ENCODE data around the gene DDA1. TPM values are rescaled to one million over a fixed set of nuclear protein-coding genes. Genes with fewer than 3 reads are reported as not detected.
A peak's percentile ranks its signal among the peaks of the same experiment; 100 is the strongest.

Gene DDA1
- total and polyA plus RNA-seq, 9 of the 15 experiments (the other 6 are each of a cell fraction or from before 2014, with no cell fraction given) = 1.4 to 83.8 (median 33.8) TPM

GRCh38 chr19:17352608-17353280, 43.4 kb downstream of the DDA1 start (continued):
- TF ChIP-seq ZBED1 (IDR thresholded peaks at IDR 0.05) = no peak
- TF ChIP-seq ZFP36 (IDR thresholded peaks at IDR 0.05; ENCODE audit: low read depth, low read length, partially characterized antibody) = peak; percentile 47
- TF ChIP-seq NBN (IDR thresholded peaks at IDR 0.05; ENCODE audit: low read depth) = no peak
- no peak for TF ChIP-seq NFATC3 (IDR thresholded peaks at IDR 0.05)
- TF ChIP-seq ZBTB40 (IDR thresholded peaks at IDR 0.05) = 0 out of 2 replicates have a peak, but pooled peaks have one; percentile 49
- TF ChIP-seq ZBTB40 (CRISPR knock-in tag; IDR thresholded peaks at IDR 0.05) = no peak
- TF ChIP-seq NUFIP1 (IDR thresholded peaks at IDR 0.05; ENCODE audit: partially characterized antibody) = no peak
- TF ChIP-seq CHAMP1 (IDR thresholded peaks at IDR 0.05) = no peak
- TF ChIP-seq NCOA4 (IDR thresholded peaks at IDR 0.05; ENCODE audit: partially characterized antibody) = no peak
- TF ChIP-seq ZNF277 (CRISPR knock-in tag; IDR thresholded peaks at IDR 0.05; ENCODE audit: borderline replicate concordance) = no peak
- no peak for TF ChIP-seq ZNF780A (CRISPR knock-in tag; IDR thresholded peaks at IDR 0.05)
- no peak for TF ChIP-seq CREBBP (IDR thresholded peaks at IDR 0.05; ENCODE audit: low read depth, low read length)
- TF ChIP-seq ZNF707 (CRISPR knock-in tag; conservative IDR thresholded peaks at IDR 0.05) = no peak
- TF ChIP-seq RAD51 (IDR thresholded peaks at IDR 0.05; ENCODE audit: borderline replicate concordance, low read depth) = no peak
- no peak for TF ChIP-seq MEF2D (tag; conservative IDR thresholded peaks at IDR 0.05; ENCODE audit: low read depth)
- no peak for TF ChIP-seq KLF13 (tag; IDR thresholded peaks at IDR 0.05; ENCODE audit: borderline replicate concordance, low read depth)
- TF ChIP-seq RBM39 (optimal IDR thresholded peaks at IDR 0.05; ENCODE audit: low read depth, low read length) = no peak

Data from K562 (cell line).